Stimulated activated naive CD4-positive, alpha-beta T cell (primary cell): Measurements from ENCODE around the gene CRYBG3.

Experiments used
- DNase-seq, 6 experiments: peaks; one replicate each; lab custom pipeline; 2025; lab: John Stamatoyannopoulos, UW

CRYBG3 gene

GRCh38 chr3:97838393-97838792, 16.6 kb downstream of the CRYBG3 start:
- DNase-seq: no peak

DNA sequence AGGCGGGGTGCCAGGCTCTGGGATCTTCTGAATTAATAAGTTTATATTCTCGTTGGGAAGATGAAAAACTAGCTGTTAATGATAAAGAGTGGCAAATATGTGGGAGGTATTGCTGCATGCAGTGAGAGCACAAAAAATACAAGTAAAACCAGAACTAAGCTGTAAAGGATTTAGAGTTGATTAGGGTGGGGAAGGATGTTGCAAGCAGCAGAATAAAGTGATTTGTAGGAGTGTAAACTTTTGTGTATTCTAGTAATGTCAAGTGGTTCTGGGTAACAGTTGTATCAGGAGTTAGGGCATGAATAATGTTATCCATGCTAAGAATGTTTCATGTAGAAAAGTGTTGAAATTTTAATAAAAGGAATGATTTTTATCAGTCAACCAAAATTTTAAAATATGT, 18.1 kb downstream of the CRYBG3 start:
- DNase-seq: no peak

- no peak for DNase-seq
Observed at GRCh38 chr3:97841304-97841703, 19.5 kb downstream of the CRYBG3 start.

DNA sequence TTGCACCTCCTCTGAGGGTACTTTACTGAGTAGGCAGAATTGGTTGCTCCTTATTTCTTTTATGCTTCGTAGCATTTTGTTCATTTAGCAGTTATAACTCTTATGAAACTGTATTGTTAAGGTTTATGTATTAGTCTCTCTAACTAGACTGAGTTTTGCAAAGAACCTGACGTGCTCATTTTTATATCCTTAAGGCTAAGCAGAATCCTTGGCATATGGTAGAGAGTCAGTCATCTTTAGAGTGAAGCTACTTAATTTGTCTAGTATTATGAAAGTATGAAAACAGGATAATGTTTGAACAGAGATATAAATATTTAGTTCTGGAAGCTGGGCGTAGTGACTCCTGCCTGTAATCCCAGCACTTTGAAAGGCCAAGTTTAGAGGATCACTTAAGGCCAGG, 20.1 kb downstream of the CRYBG3 start:
- no peak for DNase-seq

- no peak for DNase-seq
Observed at GRCh38 chr3:97848779-97849178, 27.0 kb downstream of the CRYBG3 start.

- DNase-seq: no peak
Observed at GRCh38 chr3:97857401-97857800, 35.6 kb downstream of the CRYBG3 start.

DNA sequence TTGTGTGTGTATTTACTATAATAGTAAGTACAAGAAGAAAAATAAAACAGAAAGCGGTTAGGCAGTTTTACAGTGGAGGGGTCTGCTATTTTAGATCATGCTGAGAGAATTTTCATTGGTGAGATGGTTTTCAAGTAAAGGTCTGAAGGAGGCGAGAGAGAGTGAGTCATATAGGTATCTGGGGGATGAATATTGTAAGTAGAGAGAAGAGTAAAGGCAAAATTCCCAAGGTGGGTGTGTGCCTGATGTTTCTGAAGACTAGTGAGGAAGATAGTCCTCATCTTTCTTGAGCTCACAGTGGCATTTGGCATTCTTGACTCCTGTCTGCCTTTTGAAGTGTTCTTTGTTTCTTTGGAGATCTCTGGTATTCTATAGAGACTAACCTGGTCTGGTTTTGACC, 38.6 kb downstream of the CRYBG3 start:
- no peak for DNase-seq

- no peak for DNase-seq
Observed at GRCh38 chr3:97862582-97862981, 40.8 kb downstream of the CRYBG3 start.

DNA sequence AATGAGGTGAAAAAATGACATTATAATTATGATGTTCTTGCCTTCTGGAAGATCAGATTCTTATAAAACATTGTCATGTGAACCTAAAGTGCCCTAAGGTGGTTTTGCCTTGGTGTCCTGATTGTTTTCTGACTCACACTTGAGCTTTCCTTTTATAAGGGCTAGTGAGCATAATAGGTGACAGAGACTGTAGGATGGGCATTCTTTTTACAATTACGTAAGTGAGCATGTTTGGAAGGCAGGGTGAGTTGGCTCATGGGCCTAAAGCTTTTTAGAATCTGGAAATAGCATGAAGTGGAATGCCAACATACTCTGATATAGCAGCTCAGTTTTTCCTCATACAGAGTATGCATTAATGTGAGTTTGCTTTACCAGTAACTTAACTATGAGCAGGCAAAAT, 41.2 kb downstream of the CRYBG3 start:
- DNase-seq: no peak

DNA sequence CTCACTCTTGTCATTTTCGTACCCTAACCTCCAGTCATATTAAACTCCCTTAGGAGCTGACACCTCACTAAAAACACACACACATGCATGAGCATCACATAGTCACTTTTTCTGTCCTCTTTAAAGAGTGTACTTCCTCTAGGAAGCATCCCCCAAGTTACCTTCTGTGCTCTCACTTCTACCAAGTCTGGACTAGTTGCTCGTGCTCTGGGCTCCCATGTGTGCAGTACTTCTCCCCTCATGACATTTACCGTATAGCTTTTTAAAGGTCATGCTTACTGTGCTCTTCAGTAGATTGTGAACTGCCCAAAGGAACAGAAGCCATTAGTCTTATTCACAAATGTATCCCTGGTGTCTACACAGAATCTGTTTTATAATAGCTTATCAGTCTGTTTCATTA, 42.0 kb downstream of the CRYBG3 start:
- no peak for DNase-seq

GRCh38 chr3:97871186-97871585, 49.4 kb downstream of the CRYBG3 start:
- no peak for DNase-seq

- no peak for DNase-seq
Observed at GRCh38 chr3:97871801-97872524, 50.2 kb downstream of the CRYBG3 start.

- DNase-seq: no peak
Observed at GRCh38 chr3:97872525-97873042, 50.8 kb downstream of the CRYBG3 start.

- no peak for DNase-seq
Observed at GRCh38 chr3:97880267-97880666, 58.5 kb downstream of the CRYBG3 start.

DNA sequence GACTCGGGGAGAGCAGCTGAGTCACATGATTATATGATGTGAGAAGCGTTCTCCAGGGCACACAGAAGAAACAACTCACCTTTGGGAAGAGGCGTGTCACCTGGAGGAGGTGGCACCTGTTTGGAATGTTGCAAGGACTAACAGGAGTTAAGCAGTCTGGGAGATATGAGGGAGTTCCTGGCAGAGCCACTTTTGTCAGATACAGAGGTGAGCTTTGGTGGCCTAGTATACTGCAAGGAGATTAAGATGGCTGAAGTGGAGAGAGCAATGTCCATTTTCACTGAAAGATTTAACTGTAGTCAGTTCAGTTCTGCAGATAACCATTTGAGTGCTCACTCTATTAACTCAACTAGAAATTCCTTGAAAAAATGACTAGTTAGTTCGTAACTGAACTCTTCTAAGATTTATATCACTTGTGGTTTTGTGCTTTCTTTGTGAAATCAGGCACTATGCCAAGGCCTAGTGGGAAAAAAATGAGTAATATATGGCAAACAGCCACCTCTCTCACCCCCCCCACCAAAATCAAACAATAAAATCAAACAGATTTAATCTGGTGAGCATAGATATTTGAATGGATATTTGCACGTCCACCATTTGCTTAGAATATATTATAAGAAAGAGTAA, 61.3 kb downstream of the CRYBG3 start:
- DNase-seq: no peak

- no peak for DNase-seq
Observed at GRCh38 chr3:97883736-97884135, 61.9 kb downstream of the CRYBG3 start.

- no peak for DNase-seq
Observed at GRCh38 chr3:97884586-97885123, 62.8 kb downstream of the CRYBG3 start.

DNA sequence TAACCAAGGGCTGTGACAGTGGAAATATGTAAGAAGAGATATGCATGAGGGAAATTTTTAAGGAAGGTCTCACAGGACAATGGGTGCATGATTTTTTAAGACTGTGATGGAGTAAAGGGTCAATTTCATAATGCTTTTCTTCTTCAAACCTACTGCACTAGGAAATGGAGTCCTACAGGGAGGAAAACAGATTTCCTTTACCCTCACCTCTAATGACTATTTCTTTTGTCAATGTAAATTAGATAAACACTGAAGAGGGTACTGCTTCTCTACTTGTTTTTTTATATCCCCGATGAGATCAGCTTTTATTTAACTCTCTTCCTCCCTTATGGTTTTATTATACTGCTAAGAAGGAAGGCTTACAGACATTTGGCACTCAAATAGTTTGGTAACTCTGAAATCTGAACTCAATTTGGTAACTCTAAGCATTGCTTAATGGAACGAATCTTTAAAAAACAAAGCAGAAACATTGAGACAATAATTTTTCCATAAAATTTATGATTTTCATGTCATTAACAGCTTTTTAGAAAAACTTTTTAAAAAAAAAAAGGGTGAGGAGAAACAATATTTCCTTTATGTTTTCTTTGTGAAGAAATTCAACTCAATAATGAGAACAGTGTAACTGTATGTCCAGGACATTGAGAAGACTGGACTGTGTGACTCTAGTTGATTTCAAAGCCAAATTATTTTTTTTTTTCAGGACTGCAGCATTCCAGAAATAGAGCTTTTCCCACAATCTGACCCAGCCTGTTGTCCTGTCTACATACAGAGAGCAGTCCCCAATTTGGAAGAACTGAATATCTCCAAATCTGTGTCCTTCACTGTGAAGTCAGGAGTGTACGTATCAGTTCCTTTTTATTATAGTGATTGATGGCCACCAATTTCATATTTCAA, 64.4 kb downstream of the CRYBG3 start:
- DNase-seq: no peak

DNA sequence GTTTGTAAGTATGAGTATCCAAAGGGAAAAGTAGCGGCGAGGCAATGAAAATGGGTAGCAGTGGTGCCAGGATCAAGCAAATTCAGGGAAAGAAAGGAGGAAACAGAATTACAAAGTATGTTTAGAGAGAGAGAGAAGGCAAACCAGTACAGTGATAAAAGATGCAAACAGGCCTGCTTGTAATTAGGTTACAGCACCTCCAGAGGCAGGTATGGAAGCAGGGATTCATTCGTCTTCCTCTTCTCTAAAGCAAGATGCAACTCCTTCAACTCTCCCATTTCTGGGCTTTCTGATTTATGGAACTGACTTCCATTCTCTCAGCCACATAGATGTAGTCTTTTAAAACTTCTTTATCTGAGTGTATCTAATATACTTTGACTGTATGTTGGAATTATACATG, 68.0 kb downstream of the CRYBG3 start:
- DNase-seq: no peak

- DNase-seq: no peak
Observed at GRCh38 chr3:97892852-97893251, 71.0 kb downstream of the CRYBG3 start.

- no peak for DNase-seq
Observed at GRCh38 chr3:97895216-97895615, 73.4 kb downstream of the CRYBG3 start.

- DNase-seq: no peak
Observed at GRCh38 chr3:97896129-97896528, 74.3 kb downstream of the CRYBG3 start.
